B cell (primary cell): ENCODE results near the gene SEL1L2. TPM values are rescaled to one million over a fixed set of nuclear protein-coding genes. Genes with fewer than 3 reads are reported as not detected.

Source experiments
- ATAC-seq: fragments of 200-7000 bp; cut with Tn5 transposase; one replicate; pipeline ENCODE4 v1.10.0; 2021; ENCODE audit warnings: low read depth, mild to moderate bottlenecking, moderate number of reproducible peaks, moderate library complexity
- CTCF ChIA-PET: fragments of 350-600 bp; sonication (Branson Sonifier 250); formaldehyde crosslinking; loops from one replicate; lab custom pipeline; 2021; ENCODE audit warnings: antibody characterized with exemption, inconsistent platforms; lab: Charles Lee
- POLR2A ChIA-PET: fragments of 350-600 bp; sonication (Branson Sonifier 250); formaldehyde crosslinking; loops from one replicate; lab custom pipeline; 2021; ENCODE audit warnings: antibody characterized with exemption; lab: Charles Lee
- DNase-seq: peaks from one replicate; pipeline ENCODE4 v3.0.0; 2013
- H2AFZ ChIP-seq: 2 replicates; pipeline ENCODE4 v1.6.1; 2012; ENCODE audit warnings: mild to moderate bottlenecking, low read depth, low read length; ENCODE audit not compliant: insufficient read depth, poor library complexity, severe bottlenecking
- H3K27ac ChIP-seq, 2 donors: 1 replicate in 1 of 2; 2 replicates in 1 of 2; pipeline ENCODE4 v1.5.1; 2012 to 2013; ENCODE audit warnings: low read length in 2 of 2, mild to moderate bottlenecking in 2 of 2, moderate library complexity in 1 of 2
- H3K27me3 ChIP-seq, 4 experiments: fragments of 200-600 bp in 1 of 4; sonication (generic) in 1 of 4; replicated peaks in 1 of 4; 1 replicate in 2 of 4; 2 replicates in 2 of 4; pipeline versions ENCODE4 v1.6.1 to v1.7.0; 2013 to 2016; ENCODE audit warnings: low read length in 3 of 4, mild to moderate bottlenecking in 2 of 4, mixed read lengths in 1 of 4, moderate library complexity in 1 of 4; ENCODE audit not compliant: insufficient read depth in 4 of 4, control insufficient read depth in 3 of 4; ENCODE audit errors: control extremely low read depth in 1 of 4
- H3K36me3 ChIP-seq, 2 experiments: replicated peaks in 1 of 2; 1 replicate in 1 of 2; 2 replicates in 1 of 2; pipeline versions ENCODE4 v1.6.1 to v1.7.1; 2013; ENCODE audit warnings: low read length in 1 of 2; ENCODE audit not compliant: insufficient read depth in 2 of 2, control insufficient read depth in 1 of 2; ENCODE audit errors: control extremely low read depth in 1 of 2, extremely low read depth in 1 of 2
- H3K4me1 ChIP-seq, 2 donors: fragments of 200-600 bp in 1 of 2; sonication (generic) in 1 of 2; 1 replicate in 1 of 2; 2 replicates in 1 of 2; pipeline versions ENCODE4 v1.5.1 to v1.6.1; 2013 to 2017; ENCODE audit warnings: low read length in 2 of 2; ENCODE audit not compliant: control insufficient read depth in 2 of 2, insufficient read depth in 2 of 2
- H3K4me2 ChIP-seq: replicated peaks from 2 replicates; pipeline ENCODE3; 2012; ENCODE audit warnings: mild to moderate bottlenecking, low read depth, low read length; ENCODE audit not compliant: poor library complexity, severe bottlenecking
- H3K4me3 ChIP-seq, 5 experiments: fragments of 200-600 bp in 1 of 5; sonication (generic) in 1 of 5; 1 replicate in 3 of 5; 2 replicates in 2 of 5; pipeline versions ENCODE4 v1.5.1 to v1.7.0; 2011 to 2016; ENCODE audit warnings: low read length in 4 of 5, mild to moderate bottlenecking in 4 of 5, low read depth in 2 of 5, control low read depth in 1 of 5, moderate library complexity in 1 of 5; ENCODE audit not compliant: insufficient read depth in 1 of 5; ENCODE audit errors: control extremely low read depth in 1 of 5, extremely low read depth in 1 of 5
- H3K79me2 ChIP-seq: fragments of 200-600 bp; sonication (generic); one replicate; pipeline ENCODE4 v1.6.0; 2016; ENCODE audit warnings: low read length; ENCODE audit not compliant: control insufficient read depth, insufficient read depth
- H3K9ac ChIP-seq: fragments of 200-600 bp; sonication (generic); 2 replicates; pipeline ENCODE4 v1.6.1; 2017; ENCODE audit warnings: mild to moderate bottlenecking, low read length, moderate library complexity
- H3K9me3 ChIP-seq, 3 donors: one replicate each; pipeline versions ENCODE4 v1.6.1 to v1.7.1; 2013; ENCODE audit warnings: low read length in 2 of 3; ENCODE audit not compliant: control insufficient read depth in 2 of 3, insufficient read depth in 1 of 3; ENCODE audit errors: control extremely low read depth in 1 of 3
- H4K20me1 ChIP-seq: 2 replicates; pipeline ENCODE4 v1.6.0; 2012; ENCODE audit warnings: mild to moderate bottlenecking, low read length; ENCODE audit not compliant: insufficient read depth, control insufficient read depth, poor library complexity, severe bottlenecking
- H3K27ac Mint-ChIP-seq: one replicate; pipeline ENCODE4 v1.8.0; 2021; ENCODE audit warnings: mixed read lengths
- H3K27me3 Mint-ChIP-seq: one replicate; pipeline ENCODE4 v1.8.0; 2021; ENCODE audit warnings: mixed read lengths
- H3K4me1 Mint-ChIP-seq: one replicate; pipeline ENCODE4 v1.8.0; 2021; ENCODE audit warnings: mixed read lengths
- H3K4me3 Mint-ChIP-seq: one replicate; pipeline ENCODE4 v1.8.0; 2021; ENCODE audit warnings: mixed read lengths
- H3K9me3 Mint-ChIP-seq: one replicate; pipeline ENCODE4 v1.8.0; 2022; ENCODE audit warnings: mixed read lengths; ENCODE audit not compliant: insufficient read depth
- EZH2 ChIP-seq: IDR thresholded peaks from 2 replicates; pipeline ENCODE4 v1.6.1; 2012; ENCODE audit warnings: borderline replicate concordance, low read depth, mild to moderate bottlenecking, moderate library complexity, low read length; ENCODE audit not compliant: insufficient read depth, poor library complexity, severe bottlenecking
- WGBS: methylation state at CpG from one replicate; pipeline ENCODE4 v1.1.5; 2013; ENCODE audit warnings: missing lambda C conversion rate; ENCODE audit not compliant: insufficient coverage; 5-methylcytosine and 5-hydroxymethylcytosine counted together
- intact Hi-C: fragments of 100-400 bp; cut with micrococcal nuclease; formaldehyde crosslinking; loops from one replicate; pipeline ENCODE4 v1.10.0; 2022
- polyA plus RNA-seq: library from polyadenylated mRNA; depleted of rRNA; stranded (reverse); fragments of >200 nt; gene quantifications from 2 replicates; pipeline ENCODE4 v1.2.3, GENCODE V29; 2012
- total RNA-seq, 2 donors: library from RNA; stranded (reverse); fragments of 120-200 nt in 1 of 2; gene quantifications; 1 replicate in 1 of 2; 2 replicates in 1 of 2; pipeline versions ENCODE4 v1.2.3 to v1.2.4, GENCODE V29; 2013 to 2022
- TF ChIP-seq, protein P1 (sequence below): fragments of 200-600 bp; IDR thresholded peaks from one replicate; pipeline ENCODE4 v1.8.0; 2022; ENCODE audit warnings: antibody characterized with exemption, mild to moderate bottlenecking

Gene SEL1L2
- total and polyA plus RNA-seq, 2 donors (not counting 1 experiment from before 2014, with no cell fraction given): not detected

DNA sequence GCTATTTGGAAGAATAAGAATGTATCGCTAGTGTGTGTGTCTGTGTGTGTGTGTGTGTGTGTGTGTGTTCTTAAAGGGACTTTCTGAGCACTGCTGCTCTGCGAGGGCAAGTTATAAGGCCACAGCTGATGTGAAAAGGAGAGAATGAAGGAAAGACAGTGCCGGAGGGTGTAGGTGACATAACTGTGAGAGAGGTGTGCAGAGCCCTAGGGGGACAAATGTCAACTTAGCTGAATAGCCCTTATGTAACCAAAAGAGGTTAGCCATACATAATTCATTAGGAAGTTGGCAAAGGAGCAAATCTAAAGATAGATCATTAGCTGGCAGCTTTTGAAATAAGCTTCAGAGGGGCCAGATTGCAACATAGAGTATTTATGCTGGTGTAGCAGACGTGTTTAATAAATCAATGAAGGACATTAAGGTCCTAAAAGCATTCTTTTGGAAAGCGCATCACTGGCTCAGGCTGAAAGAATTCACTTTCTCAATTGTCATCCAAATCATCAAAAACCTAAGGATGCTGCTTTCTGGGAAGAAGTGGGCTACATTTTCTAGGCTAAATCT, 124.5 kb downstream of the SEL1L2 start:
- Histone ChIP-seq H3K27me3 (peaks cover 0 to 3% (median 0%) of the 10 kb centered on the region in 4 experiments), H3K4me2 (no peak overlapping the region), H3K36me3 (no peaks in the 10 kb centered on the region), H4K20me1 (no peaks in the 10 kb centered on the region), H2AFZ (no peak overlapping the region), H3K79me2 (no peaks in the 10 kb centered on the region), H3K9ac (no peak overlapping the region), H3K4me1 (no peaks in the 10 kb centered on the region), H3K27ac (no peak overlapping the region), H3K9me3 (no peaks in the 10 kb centered on the region), H3K4me3 (no peak overlapping the region)
- TF ChIP-seq, protein P1, sequence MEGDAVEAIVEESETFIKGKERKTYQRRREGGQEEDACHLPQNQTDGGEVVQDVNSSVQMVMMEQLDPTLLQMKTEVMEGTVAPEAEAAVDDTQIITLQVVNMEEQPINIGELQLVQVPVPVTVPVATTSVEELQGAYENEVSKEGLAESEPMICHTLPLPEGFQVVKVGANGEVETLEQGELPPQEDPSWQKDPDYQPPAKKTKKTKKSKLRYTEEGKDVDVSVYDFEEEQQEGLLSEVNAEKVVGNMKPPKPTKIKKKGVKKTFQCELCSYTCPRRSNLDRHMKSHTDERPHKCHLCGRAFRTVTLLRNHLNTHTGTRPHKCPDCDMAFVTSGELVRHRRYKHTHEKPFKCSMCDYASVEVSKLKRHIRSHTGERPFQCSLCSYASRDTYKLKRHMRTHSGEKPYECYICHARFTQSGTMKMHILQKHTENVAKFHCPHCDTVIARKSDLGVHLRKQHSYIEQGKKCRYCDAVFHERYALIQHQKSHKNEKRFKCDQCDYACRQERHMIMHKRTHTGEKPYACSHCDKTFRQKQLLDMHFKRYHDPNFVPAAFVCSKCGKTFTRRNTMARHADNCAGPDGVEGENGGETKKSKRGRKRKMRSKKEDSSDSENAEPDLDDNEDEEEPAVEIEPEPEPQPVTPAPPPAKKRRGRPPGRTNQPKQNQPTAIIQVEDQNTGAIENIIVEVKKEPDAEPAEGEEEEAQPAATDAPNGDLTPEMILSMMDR: no peak
- no peak for TF ChIP-seq EZH2
- POLR2A ChIA-PET: no interaction called here
- ATAC-seq: no peak
- CTCF ChIA-PET: no interaction called here
- Mint-ChIP-seq H3K27me3 (no peaks in the 10 kb centered on the region), H3K9me3 (no peaks in the 10 kb centered on the region), H3K27ac (no peak overlapping the region), H3K4me3 (no peak overlapping the region), H3K4me1 (no peaks in the 10 kb centered on the region)
- no peak for DNase-seq
- 94% methylated on average over 3 of the region's 5 CpGs for WGBS
- intact Hi-C loops: no loop called here

GRCh38 chr20:13865156-13865555, 125.3 kb downstream of the SEL1L2 start:
- H3K79me2 ChIP-seq: no peaks in the 10 kb centered on the region
- no peak overlapping the region for H2AFZ ChIP-seq
- TF ChIP-seq, protein P1: no peak
- no peak for TF ChIP-seq EZH2
- no peaks in the 10 kb centered on the region for H3K36me3 ChIP-seq
- DNase-seq: no peak
- CTCF ChIA-PET: no interaction called here
- POLR2A ChIA-PET: no interaction called here
- no peaks in the 10 kb centered on the region for H3K4me1 Mint-ChIP-seq
- H3K27ac Mint-ChIP-seq: no peak overlapping the region
- H3K27me3 ChIP-seq: peaks cover 0 to 3% (median 0%) of the 10 kb centered on the region in 4 experiments
- H3K9me3 ChIP-seq: no peaks in the 10 kb centered on the region
- no peaks in the 10 kb centered on the region for H3K9me3 Mint-ChIP-seq
- no peak for ATAC-seq
- H3K9ac ChIP-seq: no peak overlapping the region
- H4K20me1 ChIP-seq: no peaks in the 10 kb centered on the region
- no CpG with 5 or more reads among the region's 2 CpGs for WGBS
- no peak overlapping the region for H3K4me3 ChIP-seq
- no peak overlapping the region for H3K4me2 ChIP-seq
- H3K4me1 ChIP-seq: no peaks in the 10 kb centered on the region
- no peaks in the 10 kb centered on the region for H3K27me3 Mint-ChIP-seq
- H3K27ac ChIP-seq: no peak overlapping the region
- intact Hi-C loops: no loop called here
- no peak overlapping the region for H3K4me3 Mint-ChIP-seq
